GM18873 (cell line): ENCODE data around the gene WDR35.
A peak's percentile ranks its signal among the peaks of the same experiment; 100 is the strongest.

ENCODE experiments used
- ATAC-seq: cut with Tn5 transposase; IDR thresholded peaks from one replicate; pipeline ENCODE4 v1.9.1; 2021; ENCODE audit warnings: mild to moderate bottlenecking, moderate library complexity, moderate number of reproducible peaks; ENCODE audit not compliant: unreplicated experiment, low FRiP score

The WDR35 gene

GRCh38 chr2:19874726-19875125, 115.2 kb downstream of the WDR35 start:
- no peak for ATAC-seq

- no peak for ATAC-seq
Measured at GRCh38 chr2:19873014-19873413, 116.9 kb downstream of the WDR35 start.

GRCh38 chr2:19872302-19872701, 117.6 kb downstream of the WDR35 start:
- ATAC-seq: no peak

GRCh38 chr2:19871836-19872235, 118.1 kb downstream of the WDR35 start:
- no peak for ATAC-seq

GRCh38 chr2:19870792-19871191, 119.1 kb downstream of the WDR35 start:
- no peak for ATAC-seq

GRCh38 chr2:19868701-19869580, 121.0 kb downstream of the WDR35 start:
- peak; percentile 35 for ATAC-seq

GRCh38 chr2:19868224-19868623, 121.7 kb downstream of the WDR35 start:
- peak; percentile 5 for ATAC-seq

- ATAC-seq: peak; percentile 78
Measured at GRCh38 chr2:19866771-19867170, 123.1 kb downstream of the WDR35 start.

- peak; percentile 27 for ATAC-seq
Measured at GRCh38 chr2:19865151-19865550, 124.8 kb downstream of the WDR35 start.

GRCh38 chr2:19864381-19864780, 125.5 kb downstream of the WDR35 start:
- ATAC-seq: no peak

GRCh38 chr2:19863303-19864041, 126.4 kb downstream of the WDR35 start:
- peak; percentile 65 for ATAC-seq

- ATAC-seq: no peak
Measured at GRCh38 chr2:19861813-19862212, 128.1 kb downstream of the WDR35 start.
